ENCODE measurements around the gene FAM168B.
A peak's percentile ranks its signal among the peaks of the same experiment; 100 is the strongest.
"Not testable (repeated sequence)": the region's sequence is repeated elsewhere in the genome, so short reads cannot be mapped to it uniquely, and the experiment has no call there.

Gene FAM168B

GRCh38 chr2:131094463-131095281 is 1.4 kb upstream of the FAM168B start:
- DNase-seq, result no peak

- peak; percentile 70 for DNase-seq
Measured at GRCh38 chr2:131093696-131094462, 619 bp upstream of the FAM168B start.

GRCh38 chr2:131092458-131093005 is 728 bp downstream of the FAM168B start:
- no peak for DNase-seq

GRCh38 chr2:131085646-131086045 is 7.6 kb downstream of the FAM168B start:
- DNase-seq, result no peak

- no peak for DNase-seq
Measured at GRCh38 chr2:131081190-131081589, 12.1 kb downstream of the FAM168B start.

- not testable (repeated sequence) for DNase-seq
Measured at GRCh38 chr2:131079931-131080330, 13.3 kb downstream of the FAM168B start.

GRCh38 chr2:131077966-131078365 is 15.3 kb downstream of the FAM168B start:
- DNase-seq, result no peak

GRCh38 chr2:131077182-131077846 is 15.9 kb downstream of the FAM168B start:
- DNase-seq, result no peak

- no peak for DNase-seq
Measured at GRCh38 chr2:131076707-131077106, 16.6 kb downstream of the FAM168B start.

GRCh38 chr2:131075578-131075977 is 17.7 kb downstream of the FAM168B start:
- not testable (repeated sequence) for DNase-seq

- DNase-seq, result not testable (repeated sequence)
Measured at GRCh38 chr2:131068172-131068571, 25.1 kb downstream of the FAM168B start.

GRCh38 chr2:131067465-131068125 is 25.7 kb downstream of the FAM168B start:
- DNase-seq, result no peak

- DNase-seq, result no peak
Measured at GRCh38 chr2:131064589-131065512, 28.4 kb downstream of the FAM168B start.

- DNase-seq, result no peak
Measured at GRCh38 chr2:131063501-131064283, 29.6 kb downstream of the FAM168B start.

- no peak for DNase-seq
Measured at GRCh38 chr2:131058920-131059319, 34.3 kb downstream of the FAM168B start.

- DNase-seq, result no peak
Measured at GRCh38 chr2:131058214-131058843, 34.9 kb downstream of the FAM168B start.

GRCh38 chr2:131056932-131057287 is 36.4 kb downstream of the FAM168B start:
- DNase-seq, result no peak

GRCh38 chr2:131056204-131056931 is 36.9 kb downstream of the FAM168B start:
- no peak for DNase-seq

All from activated CD8-positive, alpha-beta memory T cell treated with anti-CD3 and anti-CD28 coated beads for 24 hours (primary cell).